B cell (primary cell): ENCODE measurements around the gene STX8. TPM values are rescaled to one million over a fixed set of nuclear protein-coding genes. Genes with fewer than 3 reads are reported as not detected.

Experiments
- ATAC-seq: fragments of 200-7000 bp; cut with Tn5 transposase; one replicate; pipeline ENCODE4 v1.10.0; 2021; ENCODE audit warnings: low read depth, mild to moderate bottlenecking, moderate number of reproducible peaks, moderate library complexity
- CTCF ChIA-PET: fragments of 350-600 bp; sonication (Branson Sonifier 250); formaldehyde crosslinking; loops from one replicate; lab custom pipeline; 2021; ENCODE audit warnings: antibody characterized with exemption, inconsistent platforms; lab: Charles Lee
- POLR2A ChIA-PET: fragments of 350-600 bp; sonication (Branson Sonifier 250); formaldehyde crosslinking; loops from one replicate; lab custom pipeline; 2021; ENCODE audit warnings: antibody characterized with exemption; lab: Charles Lee
- DNase-seq: peaks from one replicate; pipeline ENCODE4 v3.0.0; 2013
- H2AFZ ChIP-seq: 2 replicates; pipeline ENCODE4 v1.6.1; 2012; ENCODE audit warnings: mild to moderate bottlenecking, low read depth, low read length; ENCODE audit not compliant: insufficient read depth, poor library complexity, severe bottlenecking
- H3K27ac ChIP-seq, 2 donors: 1 replicate in 1 of 2; 2 replicates in 1 of 2; pipeline ENCODE4 v1.5.1; 2012 to 2013; ENCODE audit warnings: low read length in 2 of 2, mild to moderate bottlenecking in 2 of 2, moderate library complexity in 1 of 2
- H3K27me3 ChIP-seq, 4 experiments: fragments of 200-600 bp in 1 of 4; sonication (generic) in 1 of 4; replicated peaks in 1 of 4; 1 replicate in 2 of 4; 2 replicates in 2 of 4; pipeline versions ENCODE4 v1.6.1 to v1.7.0; 2013 to 2016; ENCODE audit warnings: low read length in 3 of 4, mild to moderate bottlenecking in 2 of 4, mixed read lengths in 1 of 4, moderate library complexity in 1 of 4; ENCODE audit not compliant: insufficient read depth in 4 of 4, control insufficient read depth in 3 of 4; ENCODE audit errors: control extremely low read depth in 1 of 4
- H3K36me3 ChIP-seq, 2 experiments: replicated peaks in 1 of 2; 1 replicate in 1 of 2; 2 replicates in 1 of 2; pipeline versions ENCODE4 v1.6.1 to v1.7.1; 2013; ENCODE audit warnings: low read length in 1 of 2; ENCODE audit not compliant: insufficient read depth in 2 of 2, control insufficient read depth in 1 of 2; ENCODE audit errors: control extremely low read depth in 1 of 2, extremely low read depth in 1 of 2
- H3K4me1 ChIP-seq, 2 donors: fragments of 200-600 bp in 1 of 2; sonication (generic) in 1 of 2; 1 replicate in 1 of 2; 2 replicates in 1 of 2; pipeline versions ENCODE4 v1.5.1 to v1.6.1; 2013 to 2017; ENCODE audit warnings: low read length in 2 of 2; ENCODE audit not compliant: control insufficient read depth in 2 of 2, insufficient read depth in 2 of 2
- H3K4me2 ChIP-seq: replicated peaks from 2 replicates; pipeline ENCODE3; 2012; ENCODE audit warnings: mild to moderate bottlenecking, low read depth, low read length; ENCODE audit not compliant: poor library complexity, severe bottlenecking
- H3K4me3 ChIP-seq, 5 experiments: fragments of 200-600 bp in 1 of 5; sonication (generic) in 1 of 5; 1 replicate in 3 of 5; 2 replicates in 2 of 5; pipeline versions ENCODE4 v1.5.1 to v1.7.0; 2011 to 2016; ENCODE audit warnings: low read length in 4 of 5, mild to moderate bottlenecking in 4 of 5, low read depth in 2 of 5, control low read depth in 1 of 5, moderate library complexity in 1 of 5; ENCODE audit not compliant: insufficient read depth in 1 of 5; ENCODE audit errors: control extremely low read depth in 1 of 5, extremely low read depth in 1 of 5
- H3K79me2 ChIP-seq: fragments of 200-600 bp; sonication (generic); one replicate; pipeline ENCODE4 v1.6.0; 2016; ENCODE audit warnings: low read length; ENCODE audit not compliant: control insufficient read depth, insufficient read depth
- H3K9ac ChIP-seq: fragments of 200-600 bp; sonication (generic); 2 replicates; pipeline ENCODE4 v1.6.1; 2017; ENCODE audit warnings: mild to moderate bottlenecking, low read length, moderate library complexity
- H3K9me3 ChIP-seq, 3 donors: one replicate each; pipeline versions ENCODE4 v1.6.1 to v1.7.1; 2013; ENCODE audit warnings: low read length in 2 of 3; ENCODE audit not compliant: control insufficient read depth in 2 of 3, insufficient read depth in 1 of 3; ENCODE audit errors: control extremely low read depth in 1 of 3
- H4K20me1 ChIP-seq: 2 replicates; pipeline ENCODE4 v1.6.0; 2012; ENCODE audit warnings: mild to moderate bottlenecking, low read length; ENCODE audit not compliant: insufficient read depth, control insufficient read depth, poor library complexity, severe bottlenecking
- H3K27ac Mint-ChIP-seq: one replicate; pipeline ENCODE4 v1.8.0; 2021; ENCODE audit warnings: mixed read lengths
- H3K27me3 Mint-ChIP-seq: one replicate; pipeline ENCODE4 v1.8.0; 2021; ENCODE audit warnings: mixed read lengths
- H3K4me1 Mint-ChIP-seq: one replicate; pipeline ENCODE4 v1.8.0; 2021; ENCODE audit warnings: mixed read lengths
- H3K4me3 Mint-ChIP-seq: one replicate; pipeline ENCODE4 v1.8.0; 2021; ENCODE audit warnings: mixed read lengths
- H3K9me3 Mint-ChIP-seq: one replicate; pipeline ENCODE4 v1.8.0; 2022; ENCODE audit warnings: mixed read lengths; ENCODE audit not compliant: insufficient read depth
- EZH2 ChIP-seq: IDR thresholded peaks from 2 replicates; pipeline ENCODE4 v1.6.1; 2012; ENCODE audit warnings: borderline replicate concordance, low read depth, mild to moderate bottlenecking, moderate library complexity, low read length; ENCODE audit not compliant: insufficient read depth, poor library complexity, severe bottlenecking
- WGBS: methylation state at CpG from one replicate; pipeline ENCODE4 v1.1.5; 2013; ENCODE audit warnings: missing lambda C conversion rate; ENCODE audit not compliant: insufficient coverage; 5-methylcytosine and 5-hydroxymethylcytosine counted together
- intact Hi-C: fragments of 100-400 bp; cut with micrococcal nuclease; formaldehyde crosslinking; loops from one replicate; pipeline ENCODE4 v1.10.0; 2022
- polyA plus RNA-seq: library from polyadenylated mRNA; depleted of rRNA; stranded (reverse); fragments of >200 nt; gene quantifications from 2 replicates; pipeline ENCODE4 v1.2.3, GENCODE V29; 2012
- total RNA-seq, 2 donors: library from RNA; stranded (reverse); fragments of 120-200 nt in 1 of 2; gene quantifications; 1 replicate in 1 of 2; 2 replicates in 1 of 2; pipeline versions ENCODE4 v1.2.3 to v1.2.4, GENCODE V29; 2013 to 2022
- TF ChIP-seq, protein P1 (sequence below): fragments of 200-600 bp; IDR thresholded peaks from one replicate; pipeline ENCODE4 v1.8.0; 2022; ENCODE audit warnings: antibody characterized with exemption, mild to moderate bottlenecking

STX8 gene
- total and polyA plus RNA-seq, 2 donors (not counting 1 experiment from before 2014, with no cell fraction given), result 35.8 to 61.5 TPM

DNA sequence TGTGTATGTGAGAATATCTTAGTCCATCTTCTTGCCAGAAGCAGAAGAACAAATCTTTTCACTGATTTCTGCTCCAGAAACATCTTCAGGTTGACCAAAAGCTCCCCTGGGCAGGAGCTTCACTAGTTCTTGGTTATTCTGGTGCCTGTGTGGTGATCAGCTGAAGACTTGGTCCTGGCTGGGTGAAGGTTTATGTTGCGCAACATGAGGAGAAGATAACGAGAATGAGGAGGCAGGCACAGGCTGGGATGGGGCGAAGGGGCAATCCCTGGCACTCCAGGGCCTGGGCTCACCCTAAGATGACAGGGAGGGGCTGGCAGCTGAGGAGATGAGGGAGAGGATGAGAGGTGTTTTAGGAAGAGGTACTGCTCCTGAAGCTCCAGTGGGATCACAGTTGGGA lies 322.3 kb downstream of the STX8 start:
- H3K27me3 Mint-ChIP-seq, result no peaks in the 10 kb centered on the region
- Histone ChIP-seq H3K27me3 (no peaks in the 10 kb centered on the region), H3K27ac (no peak overlapping the region), H4K20me1 (no peaks in the 10 kb centered on the region), H3K36me3 (peaks cover 0 to 6% of the 10 kb centered on the region in 2 experiments), H3K9ac (no peak overlapping the region), H3K4me2 (no peak overlapping the region), H3K4me1 (peaks cover 11 to 15% of the 10 kb centered on the region in 2 donors), H3K4me3 (no peak overlapping the region), H2AFZ (no peak overlapping the region), H3K9me3 (no peaks in the 10 kb centered on the region), H3K79me2 (no peaks in the 10 kb centered on the region)
- intact Hi-C loops, result no loop called here
- TF ChIP-seq, protein P1, sequence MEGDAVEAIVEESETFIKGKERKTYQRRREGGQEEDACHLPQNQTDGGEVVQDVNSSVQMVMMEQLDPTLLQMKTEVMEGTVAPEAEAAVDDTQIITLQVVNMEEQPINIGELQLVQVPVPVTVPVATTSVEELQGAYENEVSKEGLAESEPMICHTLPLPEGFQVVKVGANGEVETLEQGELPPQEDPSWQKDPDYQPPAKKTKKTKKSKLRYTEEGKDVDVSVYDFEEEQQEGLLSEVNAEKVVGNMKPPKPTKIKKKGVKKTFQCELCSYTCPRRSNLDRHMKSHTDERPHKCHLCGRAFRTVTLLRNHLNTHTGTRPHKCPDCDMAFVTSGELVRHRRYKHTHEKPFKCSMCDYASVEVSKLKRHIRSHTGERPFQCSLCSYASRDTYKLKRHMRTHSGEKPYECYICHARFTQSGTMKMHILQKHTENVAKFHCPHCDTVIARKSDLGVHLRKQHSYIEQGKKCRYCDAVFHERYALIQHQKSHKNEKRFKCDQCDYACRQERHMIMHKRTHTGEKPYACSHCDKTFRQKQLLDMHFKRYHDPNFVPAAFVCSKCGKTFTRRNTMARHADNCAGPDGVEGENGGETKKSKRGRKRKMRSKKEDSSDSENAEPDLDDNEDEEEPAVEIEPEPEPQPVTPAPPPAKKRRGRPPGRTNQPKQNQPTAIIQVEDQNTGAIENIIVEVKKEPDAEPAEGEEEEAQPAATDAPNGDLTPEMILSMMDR, result no peak
- TF ChIP-seq EZH2, result no peak
- DNase-seq, result no peak
- WGBS, result 97% methylated on average over 3 of the region's 3 CpGs
- no peaks in the 10 kb centered on the region for H3K9me3 Mint-ChIP-seq
- ChIA-PET CTCF (no interaction called here), POLR2A (no interaction called here)
- no peak overlapping the region for H3K4me3 Mint-ChIP-seq
- H3K27ac Mint-ChIP-seq, result peak overlapping the region; percentile 5
- no peak for ATAC-seq
- peaks cover 15% of the 10 kb centered on the region for H3K4me1 Mint-ChIP-seq

DNA sequence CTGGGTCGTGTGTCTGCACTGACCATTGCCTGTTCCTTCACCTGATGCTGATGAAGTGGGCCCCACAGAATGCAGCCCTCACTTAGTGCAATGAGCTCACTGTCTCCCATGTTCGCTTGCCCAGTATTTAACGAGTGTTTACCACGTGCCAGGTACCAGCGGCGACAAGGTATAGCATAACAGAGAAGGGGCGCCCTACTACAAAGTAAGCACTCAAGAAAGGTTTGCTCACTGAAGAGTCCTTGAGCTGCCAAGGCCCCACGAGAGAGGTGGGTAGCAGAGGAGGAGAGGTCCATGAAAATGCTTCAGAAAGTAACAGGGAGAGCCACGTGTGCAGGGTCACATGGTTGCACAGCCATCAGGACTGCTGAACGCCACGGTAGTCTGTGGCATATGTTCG lies 324.3 kb downstream of the STX8 start:
- DNase-seq, result no peak

More for the DNA sequence above, 324.3 kb downstream of the STX8 start:
- ChIA-PET CTCF (no interaction called here), POLR2A (no interaction called here)
- Histone ChIP-seq H3K4me2 (no peak overlapping the region), H3K9ac (no peak overlapping the region), H3K36me3 (peaks cover 0 to 6% of the 10 kb centered on the region in 2 experiments), H3K9me3 (no peaks in the 10 kb centered on the region), H3K4me3 (no peak overlapping the region), H3K27ac (no peak overlapping the region), H2AFZ (no peak overlapping the region), H3K79me2 (no peaks in the 10 kb centered on the region), H4K20me1 (no peaks in the 10 kb centered on the region), H3K27me3 (no peaks in the 10 kb centered on the region), H3K4me1 (peaks cover 0 to 2% of the 10 kb centered on the region in 2 donors)
- WGBS, result 91% methylated on average over 12 of the region's 12 CpGs
- H3K4me3 Mint-ChIP-seq, result no peak overlapping the region
- H3K9me3 Mint-ChIP-seq, result no peaks in the 10 kb centered on the region
- no peak for ATAC-seq
- TF ChIP-seq, protein P1, result no peak
- no peak for TF ChIP-seq EZH2
- intact Hi-C loops, result no loop called here
- H3K27ac Mint-ChIP-seq, result no peak overlapping the region
- no peaks in the 10 kb centered on the region for H3K27me3 Mint-ChIP-seq
- H3K4me1 Mint-ChIP-seq, result peaks cover under 1% of the 10 kb centered on the region
